OCI-LY3 (cell line): ENCODE measurements around the gene ZNF668.

ENCODE experiments used
- EZH2phosphoT487 ChIP-seq: fragments of 200-600 bp; shearing (Covaris generic); IDR thresholded peaks from 2 replicates; pipeline ENCODE4 v1.6.1; 2018; ENCODE audit warnings: antibody characterized with exemption, mixed run types, low read depth
- TF ChIP-seq, protein P1 (sequence below): fragments of 200-600, 300-600 bp; sonication (generic); IDR thresholded peaks from 2 replicates; pipeline ENCODE4 v1.5.1; 2014; ENCODE audit warnings: antibody characterized with exemption, low read length, low read depth

DNA sequence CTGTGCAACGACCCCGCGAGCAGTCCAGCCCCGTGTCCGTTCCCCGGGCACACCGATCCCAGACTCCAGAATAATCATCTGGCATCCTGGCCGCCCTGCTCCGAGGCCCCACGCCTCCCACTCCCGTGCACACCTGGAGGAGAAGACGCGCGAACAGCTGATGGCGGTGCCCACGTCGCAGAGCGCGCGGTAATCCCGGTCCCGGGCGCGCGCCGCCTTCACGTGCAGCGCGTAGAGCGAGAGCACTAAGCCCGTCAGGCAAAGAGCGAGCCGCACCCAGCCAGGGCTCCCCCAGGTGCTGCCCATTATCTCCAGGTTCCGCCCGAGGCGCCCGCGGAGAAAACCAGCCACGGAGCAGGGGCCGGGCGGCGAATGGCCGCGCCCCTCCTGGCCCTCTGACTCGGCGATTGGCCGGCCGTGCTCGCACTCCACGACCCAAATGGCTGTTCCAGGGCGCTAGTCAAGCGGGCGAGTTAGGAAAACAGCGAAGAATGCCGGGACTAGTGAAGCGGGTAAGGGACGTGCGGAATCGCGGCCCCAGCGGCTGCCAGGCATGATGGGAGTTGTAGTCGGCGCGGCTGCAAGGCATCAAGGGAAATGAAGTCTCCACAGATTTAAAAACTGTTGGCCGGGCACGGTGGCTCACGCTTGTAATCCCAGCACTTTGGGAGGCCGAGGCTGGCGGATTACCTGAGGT lies 20.5 kb upstream of the ZNF668 start, which contains the start of gene VKORC1:
- no peak for TF ChIP-seq EZH2phosphoT487
- TF ChIP-seq, protein P1, sequence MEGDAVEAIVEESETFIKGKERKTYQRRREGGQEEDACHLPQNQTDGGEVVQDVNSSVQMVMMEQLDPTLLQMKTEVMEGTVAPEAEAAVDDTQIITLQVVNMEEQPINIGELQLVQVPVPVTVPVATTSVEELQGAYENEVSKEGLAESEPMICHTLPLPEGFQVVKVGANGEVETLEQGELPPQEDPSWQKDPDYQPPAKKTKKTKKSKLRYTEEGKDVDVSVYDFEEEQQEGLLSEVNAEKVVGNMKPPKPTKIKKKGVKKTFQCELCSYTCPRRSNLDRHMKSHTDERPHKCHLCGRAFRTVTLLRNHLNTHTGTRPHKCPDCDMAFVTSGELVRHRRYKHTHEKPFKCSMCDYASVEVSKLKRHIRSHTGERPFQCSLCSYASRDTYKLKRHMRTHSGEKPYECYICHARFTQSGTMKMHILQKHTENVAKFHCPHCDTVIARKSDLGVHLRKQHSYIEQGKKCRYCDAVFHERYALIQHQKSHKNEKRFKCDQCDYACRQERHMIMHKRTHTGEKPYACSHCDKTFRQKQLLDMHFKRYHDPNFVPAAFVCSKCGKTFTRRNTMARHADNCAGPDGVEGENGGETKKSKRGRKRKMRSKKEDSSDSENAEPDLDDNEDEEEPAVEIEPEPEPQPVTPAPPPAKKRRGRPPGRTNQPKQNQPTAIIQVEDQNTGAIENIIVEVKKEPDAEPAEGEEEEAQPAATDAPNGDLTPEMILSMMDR = no peak
